ENCODE results near the gene ARFGEF2.
"Not testable (repeated sequence)": the region's sequence is repeated elsewhere in the genome, so short reads cannot be mapped to it uniquely, and the experiment has no call there.

The ARFGEF2 gene

GRCh38 chr20:48921168-48921882 is at the start of gene ARFGEF2:
Gene ARFGEF2, plus strand, starts transcription at chr20:48921711. Its CDS starts 179 bp downstream, at chr20:48921890.
- DNase-seq, result peak; percentile 89

DNA sequence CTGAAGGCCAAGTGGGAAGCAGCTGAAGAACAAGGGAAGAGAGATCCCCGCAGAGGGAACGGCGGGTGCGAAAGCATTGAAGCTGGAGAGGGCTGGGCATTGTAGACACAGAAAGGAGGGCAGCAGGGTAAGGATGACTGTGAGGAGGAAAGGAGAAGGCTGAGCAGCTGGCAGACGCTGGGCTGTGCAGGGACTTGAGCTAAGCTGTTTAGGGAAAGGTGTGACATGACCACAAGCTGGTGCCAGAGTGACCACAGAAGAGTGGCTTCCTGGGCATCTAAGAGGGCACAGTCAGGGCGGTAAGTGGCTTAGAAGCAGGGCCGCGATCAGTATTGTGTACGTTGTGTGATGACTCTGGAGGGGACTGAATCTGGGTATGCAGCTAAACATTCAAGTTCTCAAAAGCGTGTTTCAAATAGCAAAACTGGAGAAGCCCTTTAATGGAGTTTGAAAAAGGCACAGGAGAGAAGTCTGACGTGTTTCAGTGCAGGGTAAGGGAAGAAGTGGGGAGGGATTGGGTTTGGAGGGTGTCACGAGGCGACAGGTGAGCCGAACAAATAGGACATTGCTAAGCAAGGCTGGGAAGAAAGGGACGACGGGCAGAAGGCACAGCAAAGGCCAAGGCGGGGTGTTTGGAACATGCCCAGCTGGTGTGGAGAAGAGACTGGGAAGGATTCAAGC is 46.1 kb upstream of the ARFGEF2 start:
- no peak for DNase-seq

DNA sequence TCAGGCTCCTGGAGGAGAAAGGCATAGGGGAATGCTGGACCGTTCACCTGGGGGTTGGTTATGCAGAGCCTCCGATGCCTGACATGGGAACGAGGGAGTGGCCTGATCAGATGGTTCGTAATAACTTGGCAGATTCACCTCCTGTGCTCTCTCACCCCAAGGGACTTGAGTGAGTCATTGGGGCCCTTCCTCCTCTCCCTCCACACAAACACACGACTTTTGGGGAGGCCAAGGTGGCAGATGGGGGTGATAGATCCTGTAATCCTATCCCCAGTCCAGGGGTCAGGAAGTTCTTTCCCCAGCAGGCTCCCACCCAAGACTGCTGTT is 45.6 kb upstream of the ARFGEF2 start:
- no peak for DNase-seq

- no peak for DNase-seq
Measured at GRCh38 chr20:48877304-48877703, 44.2 kb upstream of the ARFGEF2 start.

DNA sequence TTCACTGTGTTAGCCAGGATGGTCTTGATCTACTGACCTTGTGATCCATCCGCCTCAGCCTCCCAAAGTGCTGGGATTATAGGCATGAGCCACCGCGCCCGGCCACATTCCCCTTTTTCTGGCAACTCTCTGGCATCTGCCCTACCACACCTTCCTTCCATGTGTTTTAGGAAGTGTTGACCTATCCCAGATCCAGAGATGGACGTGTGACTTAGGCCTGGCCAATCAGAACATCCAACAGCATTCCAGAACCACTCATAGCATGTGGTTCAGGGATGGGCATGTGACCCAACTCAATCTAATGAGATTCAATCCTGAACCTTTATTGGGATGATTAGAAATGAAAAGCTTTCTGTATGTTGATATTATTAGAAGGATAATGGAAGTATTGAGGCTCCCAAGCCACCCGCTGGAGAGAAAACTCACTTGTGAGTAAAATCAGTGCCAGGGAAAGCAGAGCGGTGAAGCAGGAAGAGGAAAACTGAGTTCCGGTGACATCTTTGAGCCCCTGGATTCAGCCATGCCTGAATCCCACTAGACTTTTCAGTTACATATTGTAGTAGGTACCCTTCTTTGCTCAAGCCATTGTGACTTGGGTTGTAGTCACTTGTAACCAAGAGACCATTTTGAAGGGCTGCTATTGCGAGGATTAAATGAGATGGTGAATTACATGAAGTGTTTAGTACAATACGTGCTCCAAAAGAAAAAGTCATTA is 42.8 kb upstream of the ARFGEF2 start:
- no peak for DNase-seq

DNA sequence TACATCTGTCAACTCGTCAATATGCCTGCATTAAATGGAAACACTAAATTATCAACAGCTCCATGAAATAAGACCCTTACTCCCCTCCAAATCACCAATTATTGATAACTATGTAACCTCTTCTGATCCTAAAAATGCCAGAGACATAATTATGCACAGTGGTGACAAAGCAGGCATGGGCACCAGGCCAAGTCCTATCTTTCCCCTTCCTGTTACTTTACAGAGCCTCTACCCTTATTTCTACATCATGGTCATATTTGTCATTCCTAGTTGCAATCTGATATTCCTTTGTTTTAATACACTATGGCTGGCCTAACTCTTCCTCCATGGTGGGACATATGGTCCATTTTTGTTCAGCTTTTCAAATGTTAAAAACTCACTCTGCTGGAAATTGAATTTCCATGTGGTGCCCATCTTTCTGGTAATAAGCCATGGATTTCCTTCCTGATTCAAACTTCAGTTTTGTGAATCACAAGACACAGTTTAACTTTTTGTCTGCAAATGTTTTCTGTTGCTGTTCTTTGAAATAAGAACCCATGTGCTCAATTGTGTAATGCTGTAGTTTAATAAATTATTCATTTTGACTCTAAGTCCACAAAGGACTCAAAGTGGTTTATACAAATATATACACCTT is 41.8 kb upstream of the ARFGEF2 start:
- no peak for DNase-seq

DNA sequence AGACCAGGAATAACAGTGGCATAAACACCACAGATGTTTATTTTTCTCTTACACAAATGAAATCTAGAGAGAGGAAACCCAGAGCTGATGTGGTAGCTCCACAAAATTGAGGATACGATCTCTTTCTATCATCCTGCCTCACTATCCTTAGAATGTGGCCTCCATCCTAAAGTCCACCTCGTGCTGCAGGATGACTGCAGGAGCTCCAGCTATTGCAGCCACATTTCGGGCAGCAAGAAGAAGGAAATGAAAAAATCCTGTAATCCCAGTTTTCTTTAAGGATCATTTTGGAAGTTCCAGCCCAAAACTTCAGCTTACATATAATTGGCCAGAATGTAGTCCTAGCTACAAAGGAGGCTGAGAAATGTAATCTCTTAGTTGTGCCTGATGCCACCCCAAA is 41.2 kb upstream of the ARFGEF2 start:
- DNase-seq, result no peak

- DNase-seq, result no peak
Measured at GRCh38 chr20:48880981-48881657, 40.4 kb upstream of the ARFGEF2 start.

- no peak for DNase-seq
Measured at GRCh38 chr20:48885237-48885636, 36.3 kb upstream of the ARFGEF2 start.

DNA sequence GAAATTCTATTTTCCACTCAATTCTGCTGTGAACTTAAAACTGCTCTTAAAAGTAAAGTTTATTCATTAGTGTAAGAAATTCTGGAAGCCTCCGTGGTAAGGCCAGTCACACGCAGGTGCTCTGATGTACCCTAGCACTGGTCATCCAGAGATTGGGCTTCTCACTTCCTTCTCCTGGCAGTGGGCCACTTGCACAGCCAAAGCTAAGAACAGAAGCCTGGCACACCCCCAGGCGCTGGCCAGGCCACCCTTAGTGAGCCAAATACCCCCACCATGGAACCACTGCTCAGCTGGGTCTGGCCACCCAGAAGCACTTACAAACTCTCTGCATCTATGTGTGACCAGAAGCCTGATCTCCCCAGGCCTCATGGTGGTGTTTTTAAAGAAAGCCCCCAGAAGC is 35.3 kb upstream of the ARFGEF2 start:
- DNase-seq, result no peak

DNA sequence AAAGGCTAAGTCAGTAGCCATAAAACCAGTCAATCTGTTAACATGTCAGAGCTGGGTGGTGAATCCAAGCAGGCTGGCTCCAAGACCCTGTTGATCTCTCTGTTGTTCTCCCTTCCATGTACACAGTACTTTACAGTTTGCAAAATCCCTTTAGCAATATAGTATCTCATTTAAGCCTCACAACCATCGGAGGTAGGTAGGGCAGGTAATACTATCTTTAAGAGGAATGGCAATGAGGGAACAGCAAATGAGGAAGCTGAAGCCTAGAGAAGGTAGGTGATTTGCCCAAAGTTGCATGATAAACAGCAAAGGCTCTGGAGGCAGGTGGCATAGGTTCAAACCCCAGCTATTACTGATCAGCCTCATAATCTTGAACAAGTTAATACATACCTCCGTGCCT is 34.7 kb upstream of the ARFGEF2 start:
- DNase-seq, result no peak

DNA sequence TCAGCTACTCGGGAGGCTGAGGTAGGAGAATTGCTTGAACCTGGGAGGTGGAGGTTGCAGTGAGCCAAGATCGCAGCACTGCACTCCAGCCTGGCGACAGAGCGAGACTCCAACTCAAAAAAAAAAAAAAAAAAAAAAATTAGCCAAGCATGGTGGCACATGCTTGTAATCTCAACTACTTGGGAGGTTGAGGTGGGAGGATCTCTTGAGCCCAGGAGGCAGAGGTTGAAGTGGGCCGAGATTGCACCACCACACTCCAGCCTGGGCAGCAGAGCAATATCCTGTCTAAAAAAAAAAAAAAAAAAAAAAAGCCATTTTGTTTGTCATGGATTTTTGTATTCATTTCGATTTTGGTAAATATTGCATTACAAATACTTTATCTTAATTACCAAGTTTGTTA is 33.0 kb upstream of the ARFGEF2 start:
- DNase-seq, result not testable (repeated sequence)

DNA sequence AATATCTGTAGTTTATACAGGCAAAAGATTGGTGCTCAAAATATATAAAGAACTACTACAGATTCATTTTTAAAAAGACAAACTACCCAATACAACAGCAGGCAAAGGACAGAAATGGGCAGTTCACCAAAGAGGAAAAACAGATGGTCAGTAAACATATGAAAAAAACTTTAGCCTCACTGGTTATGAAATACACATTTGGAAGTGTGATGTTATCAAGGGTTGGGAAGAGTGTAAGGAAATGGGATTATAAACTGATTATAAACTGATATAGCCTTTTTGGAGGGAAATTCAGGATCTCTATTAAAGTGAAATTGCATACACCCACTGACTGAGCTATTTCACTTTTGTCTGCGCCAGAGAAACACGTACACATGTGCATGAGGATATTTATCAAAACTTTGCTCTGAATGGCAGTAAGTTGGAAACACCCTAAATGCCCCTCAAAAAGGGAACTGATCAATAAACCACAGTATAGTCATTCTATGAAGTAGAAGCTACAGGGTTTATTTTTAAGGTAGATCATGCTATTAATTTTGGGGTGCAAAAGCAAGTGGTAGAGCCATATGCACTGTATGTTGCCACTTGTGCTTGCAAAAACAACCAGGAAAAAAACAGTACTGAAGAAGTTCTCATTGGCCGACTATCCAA is 32.2 kb upstream of the ARFGEF2 start:
- no peak for DNase-seq

DNA sequence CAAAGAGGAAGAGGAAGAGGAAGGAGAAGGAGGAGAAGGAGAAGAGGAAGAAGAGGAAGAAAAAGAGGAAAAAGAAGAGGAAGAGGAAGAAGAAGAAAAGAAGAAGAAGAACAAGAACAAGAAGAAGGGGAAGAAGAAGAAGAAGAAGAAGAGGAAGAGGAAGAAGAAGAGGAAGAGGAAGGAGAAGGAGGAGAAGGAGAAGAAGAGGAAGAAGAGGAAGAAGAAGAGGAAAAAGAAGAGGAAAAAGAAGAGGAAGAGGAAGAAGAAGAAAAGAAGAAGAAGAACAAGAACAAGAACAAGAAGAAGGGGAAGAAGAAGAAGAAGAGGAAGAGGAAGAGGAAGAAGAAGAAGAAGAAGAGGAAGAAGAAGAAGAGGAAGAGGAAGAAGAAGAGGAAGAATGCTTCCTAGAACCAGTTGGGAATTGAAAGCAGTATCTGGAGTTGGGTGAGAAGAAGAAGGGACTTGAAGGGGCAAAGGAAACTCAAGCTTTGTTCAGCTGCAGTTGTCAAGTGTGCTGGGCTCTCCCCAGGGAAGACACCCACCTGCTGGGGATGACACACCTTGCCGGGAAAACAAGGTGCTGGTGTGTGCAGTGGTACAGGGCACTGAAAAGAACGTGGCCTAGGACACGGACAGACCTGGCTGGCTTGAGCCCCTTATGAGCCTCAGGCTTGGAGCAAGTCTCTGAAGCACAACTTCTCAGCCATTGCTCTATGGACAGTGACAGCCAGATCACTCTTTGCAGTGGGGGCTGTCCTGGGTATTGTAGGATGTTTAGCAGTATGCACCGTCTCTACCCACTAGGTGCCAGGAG is 30.1 kb upstream of the ARFGEF2 start:
- no peak for DNase-seq

DNA sequence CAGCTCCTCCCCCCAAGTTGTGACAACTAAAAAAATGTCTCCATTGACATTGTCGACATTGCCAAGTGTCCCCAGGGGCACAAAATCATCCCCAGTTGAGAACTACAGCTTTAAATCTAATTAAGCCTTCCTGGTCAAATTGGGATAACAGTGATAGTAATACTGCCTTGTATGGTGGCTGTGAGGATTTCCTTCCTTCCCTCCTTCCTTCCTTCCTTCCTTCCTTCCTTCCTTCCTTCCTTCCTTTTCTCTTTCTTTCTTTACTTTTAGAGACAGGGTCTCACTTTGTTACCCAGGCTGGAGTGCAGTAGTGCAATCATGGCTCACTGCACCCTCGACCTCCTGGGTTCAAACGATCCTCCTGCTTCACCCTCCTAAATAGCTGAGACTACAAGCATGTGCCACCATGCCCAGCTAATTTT is 29.5 kb upstream of the ARFGEF2 start:
- DNase-seq, result no peak

DNA sequence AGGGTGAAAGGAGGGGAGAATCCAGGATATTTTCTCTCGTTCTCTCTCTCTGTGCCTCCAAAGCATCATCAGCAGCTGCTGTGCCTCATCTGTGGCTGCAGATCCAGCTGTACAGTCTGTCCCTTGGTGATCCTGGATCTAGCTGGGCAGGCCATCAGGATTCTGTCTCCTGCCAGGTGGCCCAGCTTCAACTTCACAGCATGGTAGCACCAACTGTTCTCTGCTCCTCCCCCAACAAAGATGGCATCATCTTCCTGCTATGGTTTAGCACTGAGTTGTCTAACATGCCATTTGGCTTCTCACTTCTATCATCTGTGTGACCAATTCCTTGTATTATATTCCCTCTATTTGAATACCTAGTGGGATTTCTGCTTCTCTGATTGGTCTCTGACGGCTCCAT is 28.6 kb upstream of the ARFGEF2 start:
- DNase-seq, result no peak

DNA sequence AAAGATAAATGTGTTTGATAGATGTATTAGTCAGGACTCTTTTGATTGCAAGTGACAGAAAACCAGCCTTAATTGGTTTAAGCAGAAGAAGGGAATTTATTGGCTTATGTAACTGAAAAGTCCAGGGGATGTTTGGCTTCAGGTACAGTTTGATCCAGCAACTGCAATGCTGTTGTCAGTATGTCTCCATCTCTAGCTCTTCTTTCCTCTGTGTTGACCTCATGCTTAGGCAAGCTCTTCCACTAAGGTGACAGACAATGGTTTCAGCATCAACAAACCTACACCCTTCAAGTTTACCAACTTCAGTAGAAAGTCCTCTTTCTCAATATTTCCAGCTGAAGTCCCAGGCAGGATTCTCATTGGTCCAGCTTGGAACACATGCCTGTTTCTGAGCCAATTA is 28.1 kb upstream of the ARFGEF2 start:
- no peak for DNase-seq

- DNase-seq, result no peak
Measured at GRCh38 chr20:48897305-48898010, 24.1 kb upstream of the ARFGEF2 start.

DNA sequence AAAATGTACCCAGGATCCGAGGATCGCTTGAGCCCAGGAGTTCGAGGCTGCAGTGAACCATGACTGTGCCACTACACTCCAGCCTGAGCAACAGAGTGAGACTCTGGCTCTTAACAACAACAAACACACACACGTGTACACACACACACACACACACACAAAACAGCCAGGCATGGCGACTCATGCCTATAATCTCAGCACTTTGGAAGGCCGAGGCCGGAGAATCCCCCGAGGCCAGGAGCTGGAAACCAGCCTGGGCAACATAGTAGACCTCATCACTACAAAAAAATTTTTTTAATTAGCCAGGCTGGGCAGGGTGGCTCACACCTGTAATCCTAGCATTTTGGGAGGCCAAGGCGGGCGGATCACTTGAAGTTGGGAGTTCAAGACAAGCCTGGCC is 23.3 kb upstream of the ARFGEF2 start:
- no peak for DNase-seq

DNA sequence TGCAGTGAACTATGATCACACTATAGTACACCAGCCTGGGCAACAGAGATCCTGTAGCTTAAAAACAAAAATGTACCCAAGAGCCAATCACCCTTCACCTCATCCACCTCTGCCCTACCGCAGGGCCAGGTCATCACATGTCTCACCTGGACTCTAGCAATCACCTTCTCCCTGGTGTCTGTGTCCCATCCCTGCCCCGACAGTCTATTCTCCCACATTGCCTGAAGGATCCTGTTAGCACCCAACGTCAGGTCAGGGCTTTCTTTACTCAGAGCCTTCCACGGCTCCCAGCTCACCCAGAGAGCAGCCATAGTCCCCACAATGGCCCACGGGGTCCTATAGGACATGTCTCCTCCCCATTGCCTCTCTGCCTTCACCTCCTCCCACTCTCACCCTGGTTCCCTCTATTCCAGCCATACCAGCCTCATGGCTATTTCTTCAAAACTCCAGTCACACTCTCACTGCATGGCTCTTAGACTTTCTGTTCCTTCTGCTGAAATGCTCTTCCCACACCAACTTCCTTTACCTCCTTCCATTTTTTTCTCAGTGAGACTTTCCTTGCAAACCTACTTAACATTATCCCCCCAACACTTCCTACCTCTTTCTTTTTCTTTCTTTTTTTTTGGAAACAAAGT is 22.5 kb upstream of the ARFGEF2 start:
- no peak for DNase-seq

- no peak for DNase-seq
Measured at GRCh38 chr20:48899881-48900280, 21.6 kb upstream of the ARFGEF2 start.
